Vagina (tissue), 2 donors: ENCODE measurements around the gene TACC3.

Experiments
- POLR2A ChIP-seq, 2 donors: fragments of 450-650 bp; IDR thresholded peaks; one replicate each; pipeline ENCODE4 v1.6.1; 2017; ENCODE audit warnings: antibody characterized with exemption in 2 of 2, mild to moderate bottlenecking in 2 of 2, moderate library complexity in 2 of 2
- POLR2AphosphoS5 ChIP-seq, 2 donors: sonication (generic); formaldehyde crosslinking; IDR thresholded peaks; one replicate each; pipeline ENCODE4 v1.9.0; 2017; ENCODE audit warnings: antibody characterized with exemption in 2 of 2, mild to moderate bottlenecking in 2 of 2, low read depth in 1 of 2; ENCODE audit not compliant: insufficient read depth in 1 of 2
- TF ChIP-seq, protein P1 (sequence below), 3 experiments: fragments of 450-650 bp in 2 of 3; fragments of 200-600 bp in 1 of 3; sonication (generic) in 1 of 3; IDR thresholded peaks; one replicate each; pipeline ENCODE4 v1.5.1; 2017 to 2019; ENCODE audit warnings: antibody characterized with exemption in 3 of 3, mild to moderate bottlenecking in 2 of 3, moderate library complexity in 2 of 3

GRCh38 chr4:1731180-1731579 is 9.9 kb downstream of the TACC3 start:
- TF ChIP-seq POLR2A (IDR thresholded peaks at IDR 0.05) = no peak
- TF ChIP-seq, protein P1, sequence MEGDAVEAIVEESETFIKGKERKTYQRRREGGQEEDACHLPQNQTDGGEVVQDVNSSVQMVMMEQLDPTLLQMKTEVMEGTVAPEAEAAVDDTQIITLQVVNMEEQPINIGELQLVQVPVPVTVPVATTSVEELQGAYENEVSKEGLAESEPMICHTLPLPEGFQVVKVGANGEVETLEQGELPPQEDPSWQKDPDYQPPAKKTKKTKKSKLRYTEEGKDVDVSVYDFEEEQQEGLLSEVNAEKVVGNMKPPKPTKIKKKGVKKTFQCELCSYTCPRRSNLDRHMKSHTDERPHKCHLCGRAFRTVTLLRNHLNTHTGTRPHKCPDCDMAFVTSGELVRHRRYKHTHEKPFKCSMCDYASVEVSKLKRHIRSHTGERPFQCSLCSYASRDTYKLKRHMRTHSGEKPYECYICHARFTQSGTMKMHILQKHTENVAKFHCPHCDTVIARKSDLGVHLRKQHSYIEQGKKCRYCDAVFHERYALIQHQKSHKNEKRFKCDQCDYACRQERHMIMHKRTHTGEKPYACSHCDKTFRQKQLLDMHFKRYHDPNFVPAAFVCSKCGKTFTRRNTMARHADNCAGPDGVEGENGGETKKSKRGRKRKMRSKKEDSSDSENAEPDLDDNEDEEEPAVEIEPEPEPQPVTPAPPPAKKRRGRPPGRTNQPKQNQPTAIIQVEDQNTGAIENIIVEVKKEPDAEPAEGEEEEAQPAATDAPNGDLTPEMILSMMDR (IDR thresholded peaks at IDR 0.05) = no peak
- no peak for TF ChIP-seq POLR2AphosphoS5 (IDR thresholded peaks at IDR 0.05; ENCODE audit: insufficient read depth in 1 of 2, low read depth in 1 of 2)
